H1 (cell line): Measurements from ENCODE around the gene RSPH6A. TPM values are rescaled to one million over a fixed set of nuclear protein-coding genes. Genes with fewer than 3 reads are reported as not detected.

Source experiments
- CTCF ChIA-PET: fragments of 300-600 bp; sonication (Branson Sonifier 250); formaldehyde crosslinking; loops from one replicate; lab custom pipeline; 2021; ENCODE audit not compliant: partially characterized antibody; lab: Charles Lee
- POLR2A ChIA-PET: fragments of 300-600 bp; sonication (Branson Sonifier 250); formaldehyde crosslinking; loops from one replicate; lab custom pipeline; 2021; ENCODE audit warnings: inconsistent platforms; ENCODE audit not compliant: partially characterized antibody; lab: Charles Lee
- DNase-seq, 2 experiments: peaks; one replicate each; pipeline versions ENCODE4 v3.0.0 to v3.0.0-alpha.2; 2010 to 2022; ENCODE audit warnings: low spot score in 2 of 2, low read depth in 1 of 2, mixed read lengths in 1 of 2
- FAIRE-seq: peaks from 2 replicates; lab custom pipeline; 2011; peaks lifted over from hg19 to GRCh38; lab: Jason Lieb, UNC
- H2AFZ ChIP-seq: 2 replicates; pipeline ENCODE4 v1.8.1; 2012; ENCODE audit warnings: low read length, inconsistent platforms
- H2AK5ac ChIP-seq: 2 replicates; pipeline ENCODE4 v1.6.1; 2013; ENCODE audit warnings: low read depth, low read length
- H2BK120ac ChIP-seq: replicated peaks from 2 replicates; pipeline ENCODE3; 2013; ENCODE audit warnings: low read depth, low read length, inconsistent platforms
- H2BK12ac ChIP-seq: 2 replicates; pipeline ENCODE4 v1.6.1; 2013; ENCODE audit warnings: low read depth, low read length
- H2BK15ac ChIP-seq: 2 replicates; pipeline ENCODE4 v1.6.1; 2013; ENCODE audit warnings: low read length
- H2BK20ac ChIP-seq: 2 replicates; pipeline ENCODE4 v1.6.1; 2013; ENCODE audit warnings: low read length
- H2BK5ac ChIP-seq: 2 replicates; pipeline ENCODE4 v1.6.1; 2013; ENCODE audit warnings: low read depth, low read length
- H3K14ac ChIP-seq: 2 replicates; pipeline ENCODE4 v1.6.1; 2013; ENCODE audit warnings: inconsistent platforms; ENCODE audit not compliant: insufficient read length
- H3K18ac ChIP-seq: 2 replicates; pipeline ENCODE4 v1.6.1; 2013; ENCODE audit warnings: low read length; ENCODE audit errors: extremely low read depth
- H3K23ac ChIP-seq: 2 replicates; pipeline ENCODE4 v1.6.1; 2013; ENCODE audit warnings: inconsistent platforms; ENCODE audit not compliant: insufficient read length
- H3K23me2 ChIP-seq: 2 replicates; pipeline ENCODE4 v1.6.1; 2013; ENCODE audit warnings: low read depth, low read length
- H3K27ac ChIP-seq: 2 replicates; pipeline ENCODE4 v1.6.1; 2011; ENCODE audit warnings: low read depth, low read length, inconsistent platforms
- H3K27me3 ChIP-seq, 4 experiments: replicated peaks in 1 of 4; 1 replicate in 1 of 4; 2 replicates in 3 of 4; pipeline versions ENCODE4 v1.6.1 to v1.8.1; 2011 to 2013; ENCODE audit warnings: low read length in 3 of 4, mild to moderate bottlenecking in 3 of 4, inconsistent platforms in 2 of 4, mixed read lengths in 2 of 4, moderate library complexity in 1 of 4; ENCODE audit not compliant: control insufficient read depth in 3 of 4, insufficient read depth in 3 of 4; ENCODE audit errors: extremely low read depth in 1 of 4
- H3K36me3 ChIP-seq, 4 experiments: 2 replicates each; pipeline versions ENCODE4 v1.6.1 to v1.8.1; 2011 to 2013; ENCODE audit warnings: mild to moderate bottlenecking in 4 of 4, low read length in 3 of 4, moderate library complexity in 2 of 4, control low read depth in 1 of 4, inconsistent platforms in 1 of 4; ENCODE audit not compliant: insufficient read depth in 4 of 4, control insufficient read depth in 2 of 4
- H3K4ac ChIP-seq: replicated peaks from 2 replicates; pipeline ENCODE3; 2013; ENCODE audit warnings: low read length, low read depth, mixed read lengths, inconsistent platforms; ENCODE audit not compliant: insufficient read length
- H3K4me1 ChIP-seq, 4 experiments: replicated peaks in 1 of 4; 1 replicate in 1 of 4; 2 replicates in 3 of 4; pipeline versions ENCODE4 v1.6.1 to v1.8.1; 2011 to 2013; ENCODE audit warnings: low read length in 3 of 4, inconsistent platforms in 2 of 4, mixed read lengths in 1 of 4; ENCODE audit not compliant: insufficient read depth in 4 of 4, control insufficient read depth in 3 of 4
- H3K4me2 ChIP-seq, 2 experiments: 2 replicates each; pipeline versions ENCODE4 v1.6.1 to v1.8.1; 2011 to 2013; ENCODE audit warnings: low read depth in 2 of 2, low read length in 2 of 2, control low read depth in 1 of 2, inconsistent platforms in 1 of 2, mild to moderate bottlenecking in 1 of 2; ENCODE audit not compliant: insufficient read depth in 1 of 2
- H3K4me3 ChIP-seq, 4 experiments: fragments of 200-600, 300-600 bp in 1 of 4; sonication (generic), shearing (Covaris generic), sonication (Bioruptor Twin) in 1 of 4; 2 replicates each; pipeline versions ENCODE4 v1.5.1 to v1.8.1; 2011 to 2016; ENCODE audit warnings: low read length in 4 of 4, low read depth in 3 of 4, control low read depth in 2 of 4, inconsistent platforms in 2 of 4, mild to moderate bottlenecking in 2 of 4, mixed read lengths in 1 of 4, moderate library complexity in 1 of 4; ENCODE audit not compliant: insufficient read depth in 2 of 4; ENCODE audit errors: extremely low read depth in 1 of 4
- H3K56ac ChIP-seq: replicated peaks from 2 replicates; pipeline ENCODE3; 2013; ENCODE audit warnings: low read depth, mild to moderate bottlenecking, mixed read lengths, low read length, inconsistent platforms; ENCODE audit not compliant: insufficient read length
- H3K79me1 ChIP-seq: 2 replicates; pipeline ENCODE4 v1.6.1; 2013; ENCODE audit warnings: low read depth, low read length, control low read depth
- H3K79me2 ChIP-seq, 2 experiments: 2 replicates each; pipeline versions ENCODE4 v1.6.1 to v1.8.1; 2012 to 2013; ENCODE audit warnings: low read length in 2 of 2, mild to moderate bottlenecking in 2 of 2, inconsistent platforms in 1 of 2; ENCODE audit not compliant: insufficient read depth in 2 of 2, control insufficient read depth in 1 of 2
- H3K9ac ChIP-seq, 4 experiments: replicated peaks in 1 of 4; 1 replicate in 1 of 4; 2 replicates in 3 of 4; pipeline versions ENCODE4 v1.6.1 to v1.8.1; 2011 to 2013; ENCODE audit warnings: low read depth in 3 of 4, low read length in 3 of 4, control low read depth in 2 of 4, mild to moderate bottlenecking in 2 of 4, moderate library complexity in 2 of 4, inconsistent platforms in 1 of 4; ENCODE audit errors: extremely low read depth in 1 of 4
- H3K9me3 ChIP-seq, 2 experiments: 2 replicates each; pipeline versions ENCODE4 v1.6.1 to v1.8.1; 2012 to 2013; ENCODE audit warnings: mild to moderate bottlenecking in 2 of 2, moderate library complexity in 2 of 2, control low read depth in 1 of 2, inconsistent platforms in 1 of 2, low read depth in 1 of 2, low read length in 1 of 2, mixed read lengths in 1 of 2; ENCODE audit not compliant: insufficient read depth in 2 of 2
- H4K20me1 ChIP-seq, 2 experiments: replicated peaks in 1 of 2; 2 replicates each; pipeline versions ENCODE3 to v1.8.1; 2011 to 2013; ENCODE audit warnings: inconsistent platforms in 2 of 2, low read length in 2 of 2, mild to moderate bottlenecking in 1 of 2; ENCODE audit not compliant: insufficient read depth in 2 of 2, control insufficient read depth in 1 of 2
- H4K5ac ChIP-seq: 2 replicates; pipeline ENCODE4 v1.6.1; 2013; ENCODE audit warnings: low read length, low read depth, mixed read lengths, inconsistent platforms; ENCODE audit not compliant: insufficient read length
- H4K8ac ChIP-seq: 2 replicates; pipeline ENCODE4 v1.8.0; 2013; ENCODE audit warnings: mild to moderate bottlenecking, moderate library complexity, low read length, inconsistent platforms; ENCODE audit not compliant: insufficient read depth; ENCODE audit errors: extremely low read depth
- H4K91ac ChIP-seq: replicated peaks from 2 replicates; pipeline ENCODE3; 2013; ENCODE audit warnings: low read length, mixed read lengths, inconsistent platforms; ENCODE audit not compliant: insufficient read length
- GABPA ChIP-seq: IDR thresholded peaks from 2 replicates; pipeline ENCODE4 v1.6.1; 2011; ENCODE audit warnings: mild to moderate bottlenecking, low read length, moderate library complexity, borderline replicate concordance; ENCODE audit not compliant: insufficient read depth
- GTF2F1 ChIP-seq: IDR thresholded peaks from 2 replicates; pipeline ENCODE4 v1.6.1; 2012; ENCODE audit warnings: low read depth, low read length, improper control_type of control experiment, borderline replicate concordance
- NANOG ChIP-seq: IDR thresholded peaks from 2 replicates; pipeline ENCODE4 v1.6.1; 2011; ENCODE audit warnings: low read length, low read depth, mild to moderate bottlenecking, inconsistent platforms; ENCODE audit not compliant: insufficient read depth, poor library complexity, severe bottlenecking
- POLR2AphosphoS5 ChIP-seq: IDR thresholded peaks from 2 replicates; pipeline ENCODE4 v1.6.1; 2011; ENCODE audit warnings: low read depth, low read length
- RFX5 ChIP-seq: IDR thresholded peaks from 2 replicates; pipeline ENCODE4 v1.6.1; 2011; ENCODE audit warnings: low read depth, low read length, improper control_type of control experiment, borderline replicate concordance
- RNF2 ChIP-seq: fragments of 200-900, 300-1000 bp; sonication (generic); IDR thresholded peaks from 2 replicates; pipeline ENCODE4 v1.7.1; 2016; ENCODE audit warnings: borderline replicate concordance, low read depth, mild to moderate bottlenecking, antibody characterized with exemption, low read length; ENCODE audit not compliant: poor library complexity, severe bottlenecking; ENCODE audit errors: missing control alignments
- SUZ12 ChIP-seq: fragments of 200-600 bp; sonication (generic); IDR thresholded peaks from 2 replicates; pipeline ENCODE4 v1.6.1; 2012; ENCODE audit warnings: mild to moderate bottlenecking, inconsistent platforms, low read length, moderate library complexity, mixed read lengths
- TAF1 ChIP-seq: IDR thresholded peaks from 2 replicates; pipeline ENCODE4 v1.6.1; 2011; ENCODE audit warnings: mild to moderate bottlenecking, low read depth, low read length
- TAF7 ChIP-seq: optimal IDR thresholded peaks from 2 replicates; pipeline ENCODE3; 2011; ENCODE audit warnings: low read depth, mild to moderate bottlenecking, inconsistent platforms, low read length, moderate library complexity, borderline replicate concordance
- WGBS, 2 experiments: shearing (Covaris generic) in 1 of 2; methylation state at CpG; one replicate each; pipeline versions ENCODE4 v1.1.6 to v1.1.7; 2013 to 2015; ENCODE audit warnings: low lambda C conversion rate in 2 of 2, mixed read lengths in 2 of 2, inconsistent platforms in 1 of 2, low coverage in 1 of 2, missing lambda C conversion rate in 1 of 2; ENCODE audit not compliant: insufficient replicate concordance in 2 of 2, insufficient coverage in 1 of 2, insufficient read length in 1 of 2; ENCODE audit errors: extremely low coverage in 1 of 2, missing lambda C conversion rate in 1 of 2; 5-methylcytosine and 5-hydroxymethylcytosine counted together
- polyA plus RNA-seq, 7 experiments: library from polyadenylated mRNA; depleted of rRNA in 3 of 7; stranded (reverse) in 5 of 7; unstranded in 2 of 7; fragments of >200 nt in 5 of 7; fragments of 200-250 nt in 2 of 7; gene quantifications; 1 replicate in 5 of 7; 2 replicates in 1 of 7; 4 replicates in 1 of 7; pipeline versions ENCODE4 v1.2.1 to v1.2.3, GENCODE V29; 2011 to 2013; ENCODE audit warnings: missing spikeins in 2 of 7, mixed read lengths in 2 of 7
- total RNA-seq: library from RNA; stranded (reverse); fragmentation: NEBNext Ultra II Directional; extraction: Animal tissue kit (Norgen Biotek cat#: 25700); gene quantifications from 2 replicates; pipeline ENCODE4 v1.2.1, GENCODE V29; 2021

Gene RSPH6A
- total and polyA plus RNA-seq, 2 of the 8 experiments (the other 6 are each of a cell fraction or from before 2014, with no cell fraction given) = 0.05 to 0.19 TPM

DNA sequence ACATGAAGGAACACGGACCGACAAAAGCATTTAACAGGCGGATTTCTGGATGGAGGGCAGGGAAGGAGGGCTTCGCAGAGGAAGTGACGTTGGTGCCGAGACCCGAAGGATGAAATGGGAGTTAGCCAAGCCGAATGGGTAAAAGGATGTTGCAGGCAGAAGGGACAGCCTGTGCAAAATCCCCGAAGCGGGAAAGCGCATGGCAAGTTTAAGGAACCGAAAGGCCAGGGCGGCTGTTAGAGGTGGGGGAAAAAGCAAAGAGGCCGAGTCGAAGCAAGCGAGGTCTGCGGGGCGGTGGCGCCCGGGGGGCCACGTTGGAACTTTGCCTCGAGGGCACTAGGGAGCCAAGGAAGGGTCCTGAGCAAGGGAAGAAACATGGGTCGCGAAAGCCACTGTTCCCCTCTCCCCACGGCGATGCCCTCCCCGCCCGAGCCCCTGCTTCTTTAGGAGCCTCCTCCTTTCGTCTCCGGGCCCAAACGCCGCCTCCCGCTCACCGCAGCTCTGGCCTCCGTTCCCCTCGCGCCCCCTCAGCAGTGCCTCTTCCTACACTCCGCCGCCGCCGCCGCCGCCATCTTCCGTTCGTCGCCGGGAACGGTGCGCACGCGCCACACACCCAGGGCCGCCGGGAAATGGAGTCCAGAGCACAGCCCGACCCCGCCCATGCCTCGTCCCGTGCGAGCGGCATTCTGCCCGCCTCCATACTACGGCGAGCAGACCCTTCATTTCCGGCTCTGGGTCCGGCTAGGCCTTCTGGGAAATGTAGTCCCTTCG is 47.6 kb upstream of the RSPH6A start, which contains the start of gene SYMPK:
SYMPK (minus strand) TSS at position 584 of the 771 bp plus-strand sequence. CDS start 8,652 bp downstream, outside the sequence.
- Histone ChIP-seq H3K23ac (no peak within 1 kb of the TSS), H3K4me1 (peaks cover 0 to 18% (median 8%) of the 10 kb centered on the region in 4 experiments; a peak in 6 of 7 replicates), H3K9me3 (no peaks in the 10 kb centered on the region), H2BK12ac (peak within 1 kb of the TSS; percentile 88; the same call in 1 of the 2 replicates), H4K8ac (peak within 1 kb of the TSS; percentile 97), H2AFZ (0 out of 2 replicates have a peak within 1 kb of the TSS, but pooled peaks have one; percentile 33), H3K27me3 (no peaks in the 10 kb centered on the region; a peak in 1 of 7 replicates), H3K79me1 (peaks cover 12% of the 10 kb centered on the region; the same call in 1 of the 2 replicates), H3K36me3 (peaks cover 0 to 9% (median 7%) of the 10 kb centered on the region in 4 experiments; a peak in 5 of 8 replicates), H2BK120ac (no peak within 1 kb of the TSS), H3K79me2 (peaks cover 3 to 73% of the 10 kb centered on the region in 2 experiments; a peak in 2 of 4 replicates), H3K14ac (no peak within 1 kb of the TSS), H4K91ac (peak within 1 kb of the TSS; percentile 82), H2BK5ac (peak within 1 kb of the TSS; percentile 89), H3K4me2 (peak within 1 kb of the TSS; percentile 91 to 96), H3K27ac (peak within 1 kb of the TSS; percentile 90), H2BK20ac (no peak within 1 kb of the TSS), H2AK5ac (peak within 1 kb of the TSS; percentile 4; the same call in 1 of the 2 replicates), H4K20me1 (peaks cover 2 to 8% of the 10 kb centered on the region in 2 experiments), H4K5ac (peak within 1 kb of the TSS; percentile 56), H2BK15ac (no peak within 1 kb of the TSS; the same call in 1 of the 2 replicates), H3K4me3 (peak within 1 kb of the TSS; percentile 81 to 99 (median 90)), H3K56ac (peak within 1 kb of the TSS; percentile 70), H3K23me2 (peaks cover 17% of the 10 kb centered on the region), H3K18ac (peak within 1 kb of the TSS; percentile 68), H3K4ac (peak within 1 kb of the TSS; percentile 57), H3K9ac (peak within 1 kb of the TSS; percentile 81 to 95 (median 85))
- CTCF ChIA-PET = interaction anchor here (0.7 to 12.4 kb wide), 8 partner anchors 9 to 93 kb away, joined by 3 to 208 read pairs (median 6); partner anchors contain the start of genes IRF2BP1 and SIX5
- peak; percentile 86 for FAIRE-seq
- peak; percentile 96 to 97 for DNase-seq
- POLR2A ChIA-PET = interaction anchor here (0.6 to 13.7 kb wide), 18 partner anchors 9 to 146 kb away, joined by 3 to 277 read pairs (median 4); partner anchors contain the start of genes IRF2BP1, MYPOP, RSPH6A and SIX5
- WGBS, 2 experiments = 1% methylated on average over 63 of the region's 65 CpGs; no CpG with 5 or more reads in 1 of the 2 experiments
- TF ChIP-seq NANOG (no peak), GTF2F1 (no peak), TAF7 (peak; percentile 5), GABPA (peak; percentile 90; the same call in 1 of the 2 replicates), TAF1 (peak; percentile 82), POLR2AphosphoS5 (peak; percentile 58), RNF2 (no peak), SUZ12 (no peak), RFX5 (no peak)
